Measurements from ENCODE around the gene ZNF438. TPM values are rescaled to one million over a fixed set of nuclear protein-coding genes. Genes with fewer than 3 reads are reported as not detected.

Gene ZNF438
- total RNA-seq, 3 donors from 2014 or later: 4.7 to 12.3 (median 5.0) TPM

DNA sequence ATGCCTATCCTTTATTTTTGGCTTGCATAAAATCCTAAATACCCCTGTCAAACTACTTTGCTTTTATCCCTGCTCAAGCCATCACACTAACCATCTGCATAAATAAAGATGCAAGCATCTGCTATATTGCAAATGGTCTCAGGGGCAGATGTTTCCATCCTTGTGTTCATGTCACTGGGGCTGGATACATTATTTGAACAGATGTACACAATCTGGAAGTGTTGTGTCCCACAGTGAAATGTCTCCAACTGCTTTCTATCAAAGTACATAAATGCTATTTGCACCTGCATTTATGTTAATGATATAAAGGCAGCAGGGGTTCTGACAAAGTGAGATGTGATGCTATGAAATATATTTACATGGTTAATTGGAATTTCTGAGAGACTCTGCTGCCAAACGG lies 163.1 kb downstream of the ZNF438 start:
- intact Hi-C loops (cut with DNase I, micrococcal nuclease): no loop called here
- DNase-seq: no peak
- TF ChIP-seq, protein P1, sequence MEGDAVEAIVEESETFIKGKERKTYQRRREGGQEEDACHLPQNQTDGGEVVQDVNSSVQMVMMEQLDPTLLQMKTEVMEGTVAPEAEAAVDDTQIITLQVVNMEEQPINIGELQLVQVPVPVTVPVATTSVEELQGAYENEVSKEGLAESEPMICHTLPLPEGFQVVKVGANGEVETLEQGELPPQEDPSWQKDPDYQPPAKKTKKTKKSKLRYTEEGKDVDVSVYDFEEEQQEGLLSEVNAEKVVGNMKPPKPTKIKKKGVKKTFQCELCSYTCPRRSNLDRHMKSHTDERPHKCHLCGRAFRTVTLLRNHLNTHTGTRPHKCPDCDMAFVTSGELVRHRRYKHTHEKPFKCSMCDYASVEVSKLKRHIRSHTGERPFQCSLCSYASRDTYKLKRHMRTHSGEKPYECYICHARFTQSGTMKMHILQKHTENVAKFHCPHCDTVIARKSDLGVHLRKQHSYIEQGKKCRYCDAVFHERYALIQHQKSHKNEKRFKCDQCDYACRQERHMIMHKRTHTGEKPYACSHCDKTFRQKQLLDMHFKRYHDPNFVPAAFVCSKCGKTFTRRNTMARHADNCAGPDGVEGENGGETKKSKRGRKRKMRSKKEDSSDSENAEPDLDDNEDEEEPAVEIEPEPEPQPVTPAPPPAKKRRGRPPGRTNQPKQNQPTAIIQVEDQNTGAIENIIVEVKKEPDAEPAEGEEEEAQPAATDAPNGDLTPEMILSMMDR (IDR thresholded peaks at IDR 0.05): no peak
- no peak overlapping the region for H3K4me3 ChIP-seq
- no peak for ATAC-seq
- H3K9me3 ChIP-seq: no peaks in the 10 kb centered on the region
- H3K4me1 ChIP-seq (ENCODE audit: low read depth): no peaks in the 10 kb centered on the region
- no peaks in the 10 kb centered on the region for H3K36me3 ChIP-seq (ENCODE audit: low read depth)

DNA sequence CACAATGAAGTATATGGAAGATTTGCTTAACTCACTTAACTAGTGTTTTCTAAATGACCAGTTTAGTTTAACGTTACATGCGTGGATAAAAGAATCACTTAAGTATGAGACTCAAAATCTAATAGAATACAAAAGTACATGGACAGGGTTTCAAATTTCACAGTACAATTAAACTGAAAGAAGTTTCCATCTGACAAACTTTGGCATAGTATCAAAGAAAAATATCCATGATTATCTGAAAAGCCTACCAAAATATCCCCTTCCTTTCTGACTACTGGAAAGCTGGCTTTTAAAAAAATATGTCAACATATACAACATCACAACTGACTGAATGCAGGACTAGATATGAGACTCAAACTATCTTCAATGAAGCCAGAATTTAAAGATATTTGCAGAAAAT lies 164.8 kb downstream of the ZNF438 start:
- Histone ChIP-seq H3K9me3 (no peaks in the 10 kb centered on the region), H3K36me3 (ENCODE audit: low read depth) (no peaks in the 10 kb centered on the region), H3K4me1 (ENCODE audit: low read depth) (no peaks in the 10 kb centered on the region), H3K4me3 (no peak overlapping the region)
- TF ChIP-seq, protein P1 (IDR thresholded peaks at IDR 0.05): no peak
- intact Hi-C loops (cut with DNase I, micrococcal nuclease): no loop called here
- ATAC-seq (no peak), DNase-seq (no peak)

DNA sequence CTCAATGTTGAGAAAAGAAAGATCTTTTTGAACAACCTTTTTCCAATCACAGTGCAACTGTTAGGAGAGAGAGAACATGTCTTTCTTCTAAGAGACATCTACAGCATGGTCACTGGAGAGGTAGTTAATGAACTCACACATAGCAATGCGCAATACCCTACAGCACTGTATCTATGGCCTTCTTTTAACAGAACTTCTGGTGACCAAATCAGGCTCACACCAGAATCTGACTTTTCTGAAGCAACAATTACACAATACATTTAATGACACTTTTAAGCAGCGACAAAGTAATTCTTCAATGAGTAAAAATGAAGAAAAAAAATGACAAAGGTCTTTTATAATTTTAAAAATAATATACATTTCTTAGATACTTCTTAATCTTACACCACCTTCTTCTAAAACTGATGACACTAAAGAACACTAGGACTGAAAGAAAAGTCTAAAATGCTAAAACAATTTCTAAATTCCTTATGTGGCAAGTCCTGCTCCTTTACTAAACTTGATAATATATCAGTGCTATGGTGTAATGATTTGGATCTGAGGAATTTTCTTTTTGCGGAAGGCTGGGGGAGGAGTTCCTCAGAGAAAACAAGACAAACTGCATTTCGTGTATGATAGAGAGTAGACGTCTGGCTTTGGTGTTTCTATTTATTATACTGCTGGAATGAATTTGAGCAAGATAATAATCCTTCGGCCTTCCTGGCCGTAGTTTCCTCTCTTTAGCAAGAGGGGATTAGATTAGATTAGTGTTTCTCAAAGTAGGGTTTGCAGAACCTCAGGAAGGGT lies 166.3 kb downstream of the ZNF438 start:
- Histone ChIP-seq H3K36me3 (ENCODE audit: low read depth) (no peaks in the 10 kb centered on the region), H3K4me3 (no peak overlapping the region), H3K4me1 (ENCODE audit: low read depth) (no peaks in the 10 kb centered on the region), H3K9me3 (no peaks in the 10 kb centered on the region)
- TF ChIP-seq, protein P1 (IDR thresholded peaks at IDR 0.05): no peak
- ATAC-seq (no peak), DNase-seq (no peak)
- intact Hi-C loops (cut with DNase I, micrococcal nuclease): no loop called here

DNA sequence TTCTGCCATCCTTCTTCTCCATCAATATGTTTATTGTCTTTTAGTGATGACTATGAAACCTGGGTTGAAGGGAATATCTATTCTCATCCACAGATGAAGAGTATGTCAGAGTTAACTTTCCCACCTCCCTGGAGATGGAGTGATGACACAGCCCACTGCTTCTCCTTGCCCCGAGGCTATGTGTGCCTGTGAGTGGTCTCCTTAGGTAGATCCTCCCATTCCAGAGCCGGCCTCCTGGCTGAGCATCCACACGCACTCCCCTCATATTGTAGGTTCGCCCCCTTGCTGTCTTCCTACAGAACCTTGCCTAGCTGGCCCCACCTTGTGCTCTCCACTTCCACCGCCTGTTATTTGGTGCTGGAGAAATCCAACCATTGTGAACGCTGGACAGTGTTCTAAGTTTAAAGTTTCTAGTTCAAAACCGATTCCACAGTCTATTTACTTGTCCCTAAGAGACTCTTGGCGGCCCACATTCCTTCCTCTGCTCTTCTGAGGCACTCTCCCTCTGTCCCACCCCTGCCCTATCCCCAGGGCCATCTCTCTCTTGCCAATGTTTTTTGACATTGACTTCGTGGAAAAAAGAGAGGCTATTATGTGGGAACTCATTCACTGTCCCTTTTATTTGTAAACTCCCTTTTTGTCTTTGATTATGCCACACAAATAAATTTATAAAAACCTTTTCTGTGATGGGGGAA lies 168.0 kb downstream of the ZNF438 start:
- ATAC-seq (no peak), DNase-seq (no peak)
- intact Hi-C loops (cut with DNase I, micrococcal nuclease): no loop called here
- no peaks in the 10 kb centered on the region for H3K9me3 ChIP-seq
- no peaks in the 10 kb centered on the region for H3K4me1 ChIP-seq (ENCODE audit: low read depth)
- no peaks in the 10 kb centered on the region for H3K36me3 ChIP-seq (ENCODE audit: low read depth)
- H3K4me3 ChIP-seq: no peak overlapping the region
- TF ChIP-seq, protein P1 (IDR thresholded peaks at IDR 0.05): no peak

- no peak overlapping the region for H3K4me3 ChIP-seq
- intact Hi-C loops (cut with DNase I, micrococcal nuclease): no loop called here
- TF ChIP-seq, protein P1 (IDR thresholded peaks at IDR 0.05): no peak
- no peaks in the 10 kb centered on the region for H3K4me1 ChIP-seq (ENCODE audit: low read depth)
- H3K9me3 ChIP-seq: no peaks in the 10 kb centered on the region
- H3K36me3 ChIP-seq (ENCODE audit: low read depth): no peaks in the 10 kb centered on the region
- ATAC-seq (no peak), DNase-seq (no peak)
Measured at GRCh38 chr10:30862486-30862885, 169.2 kb downstream of the ZNF438 start.
